Activated CD4-positive, alpha-beta T cell treated with anti-CD3 and anti-CD28 coated beads, Interleukin-2, amount 50 U/mL, for 16 hours (primary cell): ENCODE data around the gene KDM5C.
A peak's percentile ranks its signal among the peaks of the same experiment; 100 is the strongest.

Experiments
- DNase-seq: peaks from one replicate; pipeline ENCODE4 v3.0.0-alpha.2; 2020

KDM5C gene

GRCh38 chrX:53224860-53225797 lies at the start of gene KDM5C:
KDM5C (minus strand) TSS chrX:53225207; CDS start chrX:53224889, 318 bp downstream.
- peak; percentile 95 for DNase-seq

GRCh38 chrX:53272808-53273337 lies 47.9 kb upstream of the KDM5C start:
- no peak for DNase-seq

GRCh38 chrX:53269536-53270107 lies 44.6 kb upstream of the KDM5C start:
- DNase-seq: no peak

GRCh38 chrX:53268173-53268572 lies 43.2 kb upstream of the KDM5C start:
- DNase-seq: no peak

- DNase-seq: no peak
Observed at GRCh38 chrX:53266914-53267313, 41.9 kb upstream of the KDM5C start.

GRCh38 chrX:53265771-53266574 lies 41.0 kb upstream of the KDM5C start:
- no peak for DNase-seq

- peak; percentile 61 for DNase-seq
Observed at GRCh38 chrX:53263597-53264094, 38.6 kb upstream of the KDM5C start.

GRCh38 chrX:53262918-53263394 lies 37.9 kb upstream of the KDM5C start:
- DNase-seq: peak; percentile 62

GRCh38 chrX:53262189-53262917 lies 37.3 kb upstream of the KDM5C start:
- no peak for DNase-seq

GRCh38 chrX:53261355-53261972 lies 36.5 kb upstream of the KDM5C start:
- no peak for DNase-seq

- no peak for DNase-seq
Observed at GRCh38 chrX:53260836-53261235, 35.8 kb upstream of the KDM5C start.

GRCh38 chrX:53257670-53258423 lies 32.8 kb upstream of the KDM5C start:
- no peak for DNase-seq

- no peak for DNase-seq
Observed at GRCh38 chrX:53257166-53257565, 32.2 kb upstream of the KDM5C start.

GRCh38 chrX:53256446-53257041 lies 31.5 kb upstream of the KDM5C start:
- no peak for DNase-seq

GRCh38 chrX:53255738-53256191 lies 30.8 kb upstream of the KDM5C start:
- no peak for DNase-seq

- DNase-seq: no peak
Observed at GRCh38 chrX:53254570-53255461, 29.8 kb upstream of the KDM5C start.

GRCh38 chrX:53253293-53254020 lies 28.4 kb upstream of the KDM5C start:
- no peak for DNase-seq

- DNase-seq: no peak
Observed at GRCh38 chrX:53251307-53251706, 26.3 kb upstream of the KDM5C start.

GRCh38 chrX:53250556-53250955 lies 25.5 kb upstream of the KDM5C start:
- no peak for DNase-seq
